H9 (cell line): ENCODE results near the gene RFPL3. TPM values are rescaled to one million over a fixed set of nuclear protein-coding genes. Genes with fewer than 3 reads are reported as not detected.

Experiments
- DNase-seq: peaks from one replicate; pipeline ENCODE4 v3.0.0-alpha.2; 2017
- H2AFZ ChIP-seq: one replicate; pipeline ENCODE4 v1.6.1; 2013; ENCODE audit warnings: mild to moderate bottlenecking, low read length, control low read depth, moderate library complexity
- H2AK5ac ChIP-seq: 2 replicates; pipeline ENCODE4 v1.6.1; 2013; ENCODE audit warnings: low read length, control low read depth, mixed read lengths; ENCODE audit not compliant: insufficient read length
- H2BK120ac ChIP-seq: one replicate; pipeline ENCODE4 v1.6.1; 2013; ENCODE audit warnings: low read depth, mild to moderate bottlenecking, low read length, control low read depth, inconsistent platforms; ENCODE audit not compliant: poor library complexity, severe bottlenecking
- H2BK12ac ChIP-seq: 2 replicates; pipeline ENCODE4 v1.6.1; 2013; ENCODE audit warnings: low read length, control low read depth, mixed read lengths, low read depth; ENCODE audit not compliant: insufficient read length
- H2BK15ac ChIP-seq: 2 replicates; pipeline ENCODE4 v1.6.1; 2013; ENCODE audit warnings: low read depth, low read length, control low read depth
- H2BK20ac ChIP-seq: one replicate; pipeline ENCODE4 v1.6.1; 2013; ENCODE audit warnings: low read depth, mild to moderate bottlenecking, low read length, control low read depth, inconsistent platforms; ENCODE audit not compliant: poor library complexity, severe bottlenecking
- H2BK5ac ChIP-seq: 2 replicates; pipeline ENCODE4 v1.6.1; 2013; ENCODE audit warnings: low read length, control low read depth, mixed read lengths; ENCODE audit not compliant: insufficient read length
- H3K14ac ChIP-seq: 2 replicates; pipeline ENCODE4 v1.6.1; 2013; ENCODE audit warnings: low read length, control low read depth; ENCODE audit not compliant: insufficient read depth
- H3K18ac ChIP-seq: 2 replicates; pipeline ENCODE4 v1.6.1; 2013; ENCODE audit warnings: low read depth, mild to moderate bottlenecking, mixed read lengths, low read length, control low read depth; ENCODE audit not compliant: insufficient read length
- H3K23ac ChIP-seq: 2 replicates; pipeline ENCODE4 v1.6.1; 2013; ENCODE audit warnings: low read length, control low read depth, mixed read lengths, low read depth; ENCODE audit not compliant: insufficient read length
- H3K23me2 ChIP-seq: 2 replicates; pipeline ENCODE4 v1.6.1; 2013; ENCODE audit warnings: low read depth, mild to moderate bottlenecking, mixed read lengths, low read length, control low read depth; ENCODE audit not compliant: insufficient read length, poor library complexity, severe bottlenecking
- H3K27ac ChIP-seq: 2 replicates; pipeline ENCODE4 v1.5.1; 2013; ENCODE audit warnings: low read length, control low read depth, mixed read lengths, low read depth; ENCODE audit not compliant: insufficient read length
- H3K27me3 ChIP-seq: 2 replicates; pipeline ENCODE4 v1.6.1; 2013; ENCODE audit warnings: low read length, control low read depth, inconsistent platforms; ENCODE audit not compliant: insufficient read depth
- H3K4ac ChIP-seq: 2 replicates; pipeline ENCODE4 v1.6.1; 2013; ENCODE audit warnings: low read depth, mild to moderate bottlenecking, control low read depth, inconsistent platforms, low read length, moderate library complexity
- H3K4me1 ChIP-seq: 2 replicates; pipeline ENCODE4 v1.6.1; 2013; ENCODE audit warnings: low read length, control low read depth, inconsistent platforms; ENCODE audit not compliant: insufficient read depth
- H3K4me2 ChIP-seq: 2 replicates; pipeline ENCODE4 v1.6.1; 2013; ENCODE audit warnings: low read length, control low read depth, mixed read lengths; ENCODE audit not compliant: insufficient read length, insufficient read depth
- H3K56ac ChIP-seq: 2 replicates; pipeline ENCODE4 v1.6.1; 2013; ENCODE audit warnings: low read depth, mild to moderate bottlenecking, mixed read lengths, low read length, control low read depth; ENCODE audit not compliant: insufficient read length
- H3K79me1 ChIP-seq: 2 replicates; pipeline ENCODE4 v1.6.1; 2013; ENCODE audit warnings: low read depth, mild to moderate bottlenecking, moderate library complexity, low read length, control low read depth, inconsistent platforms; ENCODE audit not compliant: insufficient read depth, poor library complexity, severe bottlenecking
- H3K79me2 ChIP-seq: 2 replicates; pipeline ENCODE4 v1.6.1; 2013; ENCODE audit warnings: low read length, control low read depth, inconsistent platforms; ENCODE audit not compliant: insufficient read depth
- H3K9ac ChIP-seq: 2 replicates; pipeline ENCODE4 v1.6.1; 2013; ENCODE audit warnings: low read length, control low read depth, mixed read lengths; ENCODE audit not compliant: insufficient read length; ENCODE audit errors: extremely low read depth
- H3K9me3 ChIP-seq: one replicate; pipeline ENCODE4 v1.6.1; 2013; ENCODE audit warnings: low read depth, low read length, inconsistent platforms; ENCODE audit not compliant: control insufficient read depth
- H3T11ph ChIP-seq: one replicate; pipeline ENCODE4 v1.6.1; 2013; ENCODE audit warnings: mild to moderate bottlenecking, low read length, control low read depth, inconsistent platforms
- H4K20me1 ChIP-seq: one replicate; pipeline ENCODE4 v1.6.1; 2013; ENCODE audit not compliant: control insufficient read depth, insufficient read length, insufficient read depth
- H4K5ac ChIP-seq: 2 replicates; pipeline ENCODE4 v1.6.1; 2013; ENCODE audit warnings: low read depth, mild to moderate bottlenecking, mixed read lengths, low read length, control low read depth; ENCODE audit not compliant: insufficient read length
- H4K8ac ChIP-seq: replicated peaks from 2 replicates; pipeline ENCODE4 v1.6.1; 2013; ENCODE audit warnings: low read length, control low read depth, mixed read lengths, low read depth; ENCODE audit not compliant: insufficient read length
- H4K91ac ChIP-seq: 2 replicates; pipeline ENCODE4 v1.6.1; 2013; ENCODE audit warnings: low read depth, mild to moderate bottlenecking, moderate library complexity, mixed read lengths, low read length, control low read depth; ENCODE audit not compliant: insufficient read length
- H3K27ac Mint-ChIP-seq, 3 experiments: 2 replicates in 2 of 3; 3 replicates in 1 of 3; pipeline ENCODE4 v1.8.0; 2020 to 2021; ENCODE audit warnings: mixed read lengths in 3 of 3, mild to moderate bottlenecking in 1 of 3, moderate library complexity in 1 of 3
- H3K27me3 Mint-ChIP-seq: 2 replicates; pipeline ENCODE4 v1.8.0; 2021; ENCODE audit warnings: low read depth, mild to moderate bottlenecking, moderate library complexity, mixed read lengths
- H3K36me3 Mint-ChIP-seq, 3 experiments: 2 replicates in 2 of 3; 3 replicates in 1 of 3; pipeline ENCODE4 v1.8.0; 2020 to 2021; ENCODE audit warnings: low read depth in 3 of 3, mixed read lengths in 3 of 3; ENCODE audit not compliant: insufficient read depth in 1 of 3
- H3K4me1 Mint-ChIP-seq, 2 experiments: 2 replicates each; pipeline ENCODE4 v1.8.0; 2020; ENCODE audit warnings: mixed read lengths in 2 of 2
- H3K4me3 Mint-ChIP-seq, 2 experiments: 2 replicates in 1 of 2; 3 replicates in 1 of 2; pipeline ENCODE4 v1.8.0; 2020 to 2021; ENCODE audit warnings: mild to moderate bottlenecking in 2 of 2, mixed read lengths in 2 of 2, moderate library complexity in 1 of 2
- H3K9me3 Mint-ChIP-seq, 2 experiments: 2 replicates in 1 of 2; 3 replicates in 1 of 2; pipeline ENCODE4 v1.8.0; 2020; ENCODE audit warnings: mild to moderate bottlenecking in 2 of 2, mixed read lengths in 2 of 2, moderate library complexity in 1 of 2
- CTCF ChIP-seq: fragments of 200-600 bp; sonication (generic); conservative IDR thresholded peaks from 3 replicates; pipeline ENCODE4 v1.8.0; 2021; ENCODE audit warnings: antibody characterized with exemption, mild to moderate bottlenecking
- WGBS: extraction: QIAGEN DNeasy Blood & Tissue Kit; methylation state at CpG from one replicate; pipeline ENCODE4 v1.1.7; 2013; ENCODE audit warnings: missing lambda C conversion rate, low lambda C conversion rate, mixed read lengths; ENCODE audit not compliant: insufficient read length; ENCODE audit errors: extremely low coverage; 5-methylcytosine and 5-hydroxymethylcytosine counted together
- total RNA-seq: library from RNA; stranded (reverse); gene quantifications from 2 replicates; pipeline ENCODE4 v1.2.1, GENCODE V29; 2021

The RFPL3 gene
- total RNA-seq, 1 experiment from 2014 or later = not detected

GRCh38 chr22:32335471-32335870, 22.2 kb upstream of the RFPL3 start:
- no peak for DNase-seq
- no peak overlapping the region for H4K8ac ChIP-seq
- H3K4me1 Mint-ChIP-seq = peaks cover 26 to 50% of the 10 kb centered on the region in 2 experiments

More at GRCh38 chr22:32335471-32335870, 22.2 kb upstream of the RFPL3 start:
- Histone ChIP-seq H4K91ac (no peak overlapping the region), H2BK15ac (no peak overlapping the region), H3K27me3 (no peaks in the 10 kb centered on the region), H2BK5ac (no peak overlapping the region), H2BK12ac (no peak overlapping the region), H3K9ac (no peak overlapping the region), H3K9me3 (no peaks in the 10 kb centered on the region), H3K4me2 (no peak overlapping the region), H3K23ac (no peak overlapping the region), H2AFZ (no peak overlapping the region), H2AK5ac (no peak overlapping the region), H3T11ph (no peak overlapping the region), H3K18ac (no peak overlapping the region), H3K79me2 (no peaks in the 10 kb centered on the region), H3K23me2 (no peaks in the 10 kb centered on the region), H3K14ac (no peak overlapping the region), H3K27ac (no peak overlapping the region), H4K5ac (no peak overlapping the region), H4K20me1 (no peaks in the 10 kb centered on the region), H3K4me1 (no peaks in the 10 kb centered on the region), H3K79me1 (no peaks in the 10 kb centered on the region), H3K4ac (no peak overlapping the region), H3K56ac (no peak overlapping the region), H2BK120ac (no peak overlapping the region), H2BK20ac (no peak overlapping the region)
- peak overlapping the region in 1 of 3 experiments; percentile 91; a peak in 1 of 7 replicates for H3K27ac Mint-ChIP-seq
- H3K4me3 Mint-ChIP-seq = no peak overlapping the region
- no peaks in the 10 kb centered on the region for H3K9me3 Mint-ChIP-seq
- H3K36me3 Mint-ChIP-seq = no peaks in the 10 kb centered on the region; a peak in 1 of 7 replicates
- no CpG with 5 or more reads among the region's 10 CpGs for WGBS
- H3K27me3 Mint-ChIP-seq = peaks cover 29% of the 10 kb centered on the region
- no peak for TF ChIP-seq CTCF
